ENCODE results near the gene THSD7B. TPM values are rescaled to one million over a fixed set of nuclear protein-coding genes. Genes with fewer than 3 reads are reported as not detected.

Gene THSD7B
- total RNA-seq, 1 experiment from 2014 or later = under 0.01 TPM

DNA sequence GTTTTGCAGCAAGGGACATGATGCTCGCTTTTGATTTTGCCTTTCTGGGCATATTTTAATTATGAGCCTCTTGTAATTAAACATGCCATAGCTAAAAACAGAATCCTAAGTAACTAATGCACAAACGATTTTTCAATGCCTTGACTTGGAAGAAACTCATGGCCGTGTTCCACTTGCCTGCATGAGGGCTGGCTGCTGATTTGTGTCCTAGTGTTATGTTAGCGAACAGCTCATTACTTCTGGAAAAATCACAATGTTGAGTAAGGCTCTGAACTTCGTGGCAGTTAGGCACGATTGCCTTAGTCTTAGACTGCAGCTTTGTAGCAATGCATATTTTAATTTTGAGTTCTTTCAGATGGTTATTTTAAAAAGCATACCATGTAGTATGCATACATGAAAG, 4.5 kb downstream of the THSD7B start:
- Histone ChIP-seq H3K79me2 (ENCODE audit: low read length) (no peaks in the 10 kb centered on the region), H3K4me1 (ENCODE audit: insufficient read depth, low read length) (no peaks in the 10 kb centered on the region), H3K36me3 (ENCODE audit: low read depth, low read length) (no peaks in the 10 kb centered on the region), H3K9ac (ENCODE audit: low read length) (no peak overlapping the region), H3K9me2 (replicated peaks; ENCODE audit: low read length) (no peaks in the 10 kb centered on the region), H3K4me3 (ENCODE audit: low read length) (no peak overlapping the region), H3K4me2 (ENCODE audit: low read length) (no peak overlapping the region), H2AFZ (ENCODE audit: low read length) (no peak overlapping the region), H4K20me1 (ENCODE audit: low read length) (no peaks in the 10 kb centered on the region), H3K9me3 (ENCODE audit: low read length) (no peaks in the 10 kb centered on the region), H3K27ac (ENCODE audit: low read length) (no peak overlapping the region), H3F3A (ENCODE audit: low read length, unreplicated experiment) (no peaks in the 10 kb centered on the region), H3K27me3 (ENCODE audit: low read length) (peaks cover 66% of the 10 kb centered on the region)
- TF ChIP-seq EZH2phosphoT487 (IDR thresholded peaks at IDR 0.05; ENCODE audit: borderline replicate concordance, low read length) = no peak
- no peak for TF ChIP-seq EZH2 (IDR thresholded peaks at IDR 0.05; ENCODE audit: low read length, unreplicated experiment)
- TF ChIP-seq CTCF (conservative IDR thresholded peaks at IDR 0.05; ENCODE audit: low read depth, low read length) = no peak
- no peak for ATAC-seq
- CTCF ChIA-PET = no interaction called here
- intact Hi-C loops (cut with micrococcal nuclease) = no loop called here
- no peak for DNase-seq
- BruUV-seq (replicated peaks) = no TSS peak
- POLR2A ChIA-PET (ENCODE audit: unreplicated experiment) = no interaction called here

DNA sequence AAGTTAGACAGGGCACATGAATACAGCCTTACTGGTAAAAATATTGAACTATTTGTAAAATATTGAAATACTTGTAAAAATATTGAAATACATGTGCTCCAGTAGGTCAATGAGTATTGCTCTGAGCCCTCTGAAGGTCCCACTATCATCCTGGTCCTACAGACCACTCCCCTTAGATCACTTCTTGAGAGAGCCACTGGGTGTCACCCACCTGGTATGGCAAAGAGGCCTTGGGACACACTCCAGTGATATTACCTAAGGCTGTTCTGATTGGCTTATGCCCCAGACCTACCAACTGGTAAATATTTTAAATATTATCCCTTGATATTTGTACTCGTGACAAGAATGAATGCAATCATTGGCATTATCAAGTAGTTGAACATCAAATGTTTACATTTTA, 5.0 kb downstream of the THSD7B start:
- no peak for TF ChIP-seq CTCF (conservative IDR thresholded peaks at IDR 0.05; ENCODE audit: low read depth, low read length)
- no peak for TF ChIP-seq EZH2 (IDR thresholded peaks at IDR 0.05; ENCODE audit: low read length, unreplicated experiment)
- no peak for TF ChIP-seq EZH2phosphoT487 (IDR thresholded peaks at IDR 0.05; ENCODE audit: borderline replicate concordance, low read length)
- no peak for ATAC-seq
- Histone ChIP-seq H3K27me3 (ENCODE audit: low read length) (peaks cover 63% of the 10 kb centered on the region), H3K4me3 (ENCODE audit: low read length) (no peak overlapping the region), H3K9ac (ENCODE audit: low read length) (no peak overlapping the region), H4K20me1 (ENCODE audit: low read length) (no peaks in the 10 kb centered on the region), H3K4me1 (ENCODE audit: insufficient read depth, low read length) (no peaks in the 10 kb centered on the region), H3F3A (ENCODE audit: low read length, unreplicated experiment) (no peaks in the 10 kb centered on the region), H3K27ac (ENCODE audit: low read length) (no peak overlapping the region), H3K36me3 (ENCODE audit: low read depth, low read length) (no peaks in the 10 kb centered on the region), H3K9me2 (replicated peaks; ENCODE audit: low read length) (no peaks in the 10 kb centered on the region), H3K79me2 (ENCODE audit: low read length) (no peaks in the 10 kb centered on the region), H3K4me2 (ENCODE audit: low read length) (no peak overlapping the region), H3K9me3 (ENCODE audit: low read length) (no peaks in the 10 kb centered on the region), H2AFZ (ENCODE audit: low read length) (no peak overlapping the region)
- BruUV-seq (replicated peaks) = no TSS peak
- ChIA-PET POLR2A (ENCODE audit: unreplicated experiment) (no interaction called here), CTCF (no interaction called here)
- intact Hi-C loops (cut with micrococcal nuclease) = no loop called here
- DNase-seq = no peak

- Histone ChIP-seq H3K4me3 (ENCODE audit: low read length) (no peak overlapping the region), H3K9me3 (ENCODE audit: low read length) (no peaks in the 10 kb centered on the region), H3K4me2 (ENCODE audit: low read length) (no peak overlapping the region), H3K27me3 (ENCODE audit: low read length) (peaks cover 33% of the 10 kb centered on the region), H3K9ac (ENCODE audit: low read length) (no peak overlapping the region), H3K9me2 (replicated peaks; ENCODE audit: low read length) (no peaks in the 10 kb centered on the region), H3K4me1 (ENCODE audit: insufficient read depth, low read length) (no peaks in the 10 kb centered on the region), H3F3A (ENCODE audit: low read length, unreplicated experiment) (no peaks in the 10 kb centered on the region), H3K36me3 (ENCODE audit: low read depth, low read length) (no peaks in the 10 kb centered on the region), H2AFZ (ENCODE audit: low read length) (no peak overlapping the region), H3K79me2 (ENCODE audit: low read length) (no peaks in the 10 kb centered on the region), H4K20me1 (ENCODE audit: low read length) (no peaks in the 10 kb centered on the region), H3K27ac (ENCODE audit: low read length) (no peak overlapping the region)
- no peak for DNase-seq
- BruUV-seq (replicated peaks) = no TSS peak
- no peak for TF ChIP-seq EZH2phosphoT487 (IDR thresholded peaks at IDR 0.05; ENCODE audit: borderline replicate concordance, low read length)
- no peak for TF ChIP-seq EZH2 (IDR thresholded peaks at IDR 0.05; ENCODE audit: low read length, unreplicated experiment)
- TF ChIP-seq CTCF (conservative IDR thresholded peaks at IDR 0.05; ENCODE audit: low read depth, low read length) = no peak
- POLR2A ChIA-PET (ENCODE audit: unreplicated experiment) = no interaction called here
- ATAC-seq = no peak
- CTCF ChIA-PET = no interaction called here
- intact Hi-C loops (cut with micrococcal nuclease) = no loop called here
These were observed 12.0 kb downstream of the THSD7B start for GRCh38 chr2:136777391-136777790.

All from PC-3 (cell line).